ENCODE measurements around the gene ARHGEF16.

DNA sequence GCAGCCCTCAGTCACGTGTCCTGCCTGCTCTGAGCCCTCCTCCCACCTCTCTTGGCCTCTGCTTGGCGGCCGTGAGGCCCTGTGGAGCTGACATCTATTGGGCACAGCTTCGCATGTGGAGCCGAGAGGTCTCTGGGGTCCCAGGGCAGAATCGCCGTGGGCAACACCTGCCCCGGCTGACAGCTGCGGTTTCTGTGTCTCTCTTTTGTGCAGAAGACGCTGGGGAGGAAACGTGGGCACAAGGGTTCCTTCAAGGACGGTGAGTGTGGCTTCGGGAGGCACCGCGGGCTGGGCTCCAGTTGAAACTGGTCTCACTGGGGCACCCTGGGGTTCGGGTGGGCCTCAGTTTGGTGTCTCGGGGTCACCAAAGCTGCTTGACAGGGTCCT, 11.5 kb downstream of the ARHGEF16 start:
- TF ChIP-seq, protein P1, sequence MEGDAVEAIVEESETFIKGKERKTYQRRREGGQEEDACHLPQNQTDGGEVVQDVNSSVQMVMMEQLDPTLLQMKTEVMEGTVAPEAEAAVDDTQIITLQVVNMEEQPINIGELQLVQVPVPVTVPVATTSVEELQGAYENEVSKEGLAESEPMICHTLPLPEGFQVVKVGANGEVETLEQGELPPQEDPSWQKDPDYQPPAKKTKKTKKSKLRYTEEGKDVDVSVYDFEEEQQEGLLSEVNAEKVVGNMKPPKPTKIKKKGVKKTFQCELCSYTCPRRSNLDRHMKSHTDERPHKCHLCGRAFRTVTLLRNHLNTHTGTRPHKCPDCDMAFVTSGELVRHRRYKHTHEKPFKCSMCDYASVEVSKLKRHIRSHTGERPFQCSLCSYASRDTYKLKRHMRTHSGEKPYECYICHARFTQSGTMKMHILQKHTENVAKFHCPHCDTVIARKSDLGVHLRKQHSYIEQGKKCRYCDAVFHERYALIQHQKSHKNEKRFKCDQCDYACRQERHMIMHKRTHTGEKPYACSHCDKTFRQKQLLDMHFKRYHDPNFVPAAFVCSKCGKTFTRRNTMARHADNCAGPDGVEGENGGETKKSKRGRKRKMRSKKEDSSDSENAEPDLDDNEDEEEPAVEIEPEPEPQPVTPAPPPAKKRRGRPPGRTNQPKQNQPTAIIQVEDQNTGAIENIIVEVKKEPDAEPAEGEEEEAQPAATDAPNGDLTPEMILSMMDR (conservative IDR thresholded peaks at IDR 0.05; ENCODE audit: low read depth, low read length) = no peak
- TF ChIP-seq EZH2 (IDR thresholded peaks at IDR 0.05; ENCODE audit: borderline replicate concordance, low read depth, low read length, poor library complexity, severe bottlenecking) = no peak
